HG03103 (cell line): Measurements from ENCODE around the gene XCL1.
"Not testable (repeated sequence)": the region's sequence is repeated elsewhere in the genome, so short reads cannot be mapped to it uniquely, and the experiment has no call there.

ENCODE experiments used
- ATAC-seq: cut with Tn5 transposase; IDR thresholded peaks from one replicate; pipeline ENCODE4 v1.9.1; 2021; ENCODE audit warnings: low read depth; ENCODE audit not compliant: unreplicated experiment

Gene XCL1

GRCh38 chr1:168567007-168567406, 9.4 kb upstream of the XCL1 start:
- no peak for ATAC-seq

DNA sequence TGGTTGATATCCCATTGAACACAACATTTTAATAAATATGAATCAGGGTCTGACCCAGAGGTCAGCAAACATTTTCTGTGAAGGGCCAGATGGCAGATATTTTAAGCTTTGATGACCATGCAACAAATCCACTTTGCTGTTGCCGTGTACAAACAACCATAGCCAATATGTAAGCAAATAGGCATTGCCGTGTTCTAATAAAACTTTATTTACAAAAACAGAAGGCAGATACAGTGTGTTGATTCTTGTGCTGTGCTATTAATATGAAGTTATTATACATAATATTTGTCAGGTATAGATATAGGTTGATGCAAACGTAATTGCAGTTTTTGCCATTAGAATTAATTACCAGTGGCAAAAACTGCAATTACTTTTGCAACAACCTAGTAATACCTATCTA, 8.8 kb upstream of the XCL1 start:
- no peak for ATAC-seq

DNA sequence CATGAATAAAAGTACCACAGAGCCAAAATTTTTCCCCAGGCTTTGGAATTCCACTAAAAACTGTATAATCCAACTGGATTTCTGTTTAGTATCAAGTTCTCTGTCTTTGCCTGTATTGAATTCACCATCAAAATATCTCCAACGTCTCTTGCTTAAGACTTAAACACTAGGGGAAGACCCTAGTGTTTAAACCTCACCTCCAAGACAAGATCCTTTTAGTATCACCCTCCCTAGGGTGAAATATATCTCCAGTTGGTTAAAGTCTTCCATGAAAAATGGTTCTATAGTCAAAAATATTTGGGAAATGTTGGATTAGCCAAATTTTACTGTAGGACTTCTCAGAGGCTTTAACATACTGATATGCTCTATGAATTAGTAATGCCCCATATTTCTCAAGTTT, 8.1 kb upstream of the XCL1 start:
- ATAC-seq: no peak

GRCh38 chr1:168570652-168571051, 5.8 kb upstream of the XCL1 start:
- no peak for ATAC-seq

DNA sequence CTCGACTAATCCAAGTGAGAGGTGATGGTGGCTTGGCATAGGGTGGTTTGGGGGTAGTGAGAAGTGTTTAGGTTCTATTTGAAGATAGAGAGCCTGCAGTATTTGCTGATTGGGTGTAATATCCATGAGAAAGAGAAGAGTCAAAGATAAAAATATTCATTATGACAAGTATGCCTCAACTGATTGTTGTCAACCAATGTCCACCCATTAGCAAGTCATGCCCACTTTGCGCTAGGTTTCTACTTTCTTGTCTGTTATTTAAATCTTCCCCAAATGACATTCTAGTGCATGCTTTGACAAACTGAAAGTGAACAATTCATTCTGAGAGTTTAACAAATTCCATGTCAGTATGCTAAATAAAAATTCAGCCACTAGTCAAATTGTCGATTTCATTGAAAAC, 3.8 kb upstream of the XCL1 start:
- ATAC-seq: no peak

DNA sequence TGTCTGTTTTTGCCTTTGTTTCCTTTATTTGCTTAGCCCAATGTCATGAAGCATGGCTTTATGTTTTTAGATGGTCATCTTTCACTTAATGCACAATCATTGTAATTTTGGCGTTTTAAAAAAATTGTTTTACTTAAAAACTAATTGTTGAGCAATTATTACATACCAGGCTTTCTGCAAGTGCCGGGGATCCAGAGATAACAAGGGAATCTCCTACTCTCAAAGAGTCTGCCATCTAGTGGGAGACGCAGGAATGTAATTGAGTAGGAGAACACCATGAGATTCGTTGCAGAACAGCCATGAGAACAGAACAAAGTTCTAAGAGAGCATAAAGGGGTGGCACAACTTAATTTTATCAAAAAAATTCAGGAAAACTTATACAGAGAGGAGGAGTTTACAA, 2.2 kb upstream of the XCL1 start:
- not testable (repeated sequence) for ATAC-seq

DNA sequence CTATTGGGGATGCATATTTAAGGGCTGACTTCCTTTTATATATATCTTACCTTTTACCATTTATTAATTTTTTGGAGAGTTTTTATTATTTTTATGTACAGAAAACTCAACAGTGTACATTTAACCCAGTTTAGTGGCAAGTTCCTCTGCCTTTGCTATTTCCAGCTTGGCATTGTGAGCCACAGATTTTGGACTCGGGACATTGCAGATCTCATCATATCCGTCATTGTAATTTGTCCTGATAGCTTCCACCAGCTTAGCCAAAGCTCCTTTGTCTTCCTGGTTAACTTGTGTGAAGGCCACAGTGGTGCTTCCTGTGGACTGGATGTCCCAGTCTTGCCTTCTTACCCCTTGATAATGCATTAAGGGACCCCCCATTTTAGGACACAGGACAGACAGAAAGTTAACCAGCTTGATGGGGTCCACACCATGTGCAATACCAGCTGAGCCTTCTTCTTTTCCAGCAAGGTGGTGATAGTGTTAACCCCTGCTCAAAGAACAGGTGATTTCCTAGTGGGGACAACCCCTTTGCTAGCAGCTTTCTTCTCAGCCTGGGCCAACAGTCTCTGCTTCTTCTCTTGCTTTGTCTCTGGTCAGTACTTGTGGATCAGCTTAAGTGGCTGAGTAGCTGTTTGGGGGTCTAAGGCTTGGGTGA, 2.3 kb downstream of the XCL1 start:
- ATAC-seq: not testable (repeated sequence)

- ATAC-seq: not testable (repeated sequence)
Observed at GRCh38 chr1:168580290-168580689, 3.9 kb downstream of the XCL1 start.

GRCh38 chr1:168580991-168581390, 4.6 kb downstream of the XCL1 start:
- ATAC-seq: not testable (repeated sequence)

DNA sequence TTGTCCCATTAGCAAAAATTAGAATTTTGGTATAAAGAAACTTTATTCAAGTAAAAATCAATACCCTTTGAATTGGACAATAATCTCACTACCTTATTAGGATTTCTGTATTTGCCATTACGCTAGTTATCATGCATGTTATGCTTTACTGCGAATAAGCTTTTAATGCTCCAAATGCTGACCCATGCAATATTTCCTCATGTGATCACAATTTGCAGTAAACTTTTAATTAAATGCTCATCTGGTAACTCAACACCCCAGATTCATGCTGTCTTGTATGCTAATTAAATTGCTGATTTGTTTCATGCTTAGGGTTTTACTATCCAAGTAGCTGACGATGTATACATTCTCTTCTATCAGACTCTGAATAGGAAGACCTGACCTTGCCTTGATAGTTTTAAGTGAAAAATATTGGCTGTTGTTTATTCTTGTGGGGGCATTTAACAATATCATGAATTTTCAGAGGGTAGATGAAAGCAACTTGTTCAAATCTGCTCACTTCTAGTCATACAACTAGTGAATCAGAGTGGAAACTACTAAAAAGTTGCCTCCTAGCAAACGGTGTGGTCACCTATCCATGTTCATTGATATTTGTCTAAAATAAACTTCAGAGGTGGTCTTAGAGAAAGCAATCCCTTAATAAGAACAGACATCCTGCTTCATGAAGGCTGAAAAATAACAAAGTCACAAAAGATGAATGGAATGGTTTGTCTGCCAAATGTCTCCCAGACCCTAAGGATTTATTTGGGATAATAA, 5.6 kb downstream of the XCL1 start:
- ATAC-seq: no peak

DNA sequence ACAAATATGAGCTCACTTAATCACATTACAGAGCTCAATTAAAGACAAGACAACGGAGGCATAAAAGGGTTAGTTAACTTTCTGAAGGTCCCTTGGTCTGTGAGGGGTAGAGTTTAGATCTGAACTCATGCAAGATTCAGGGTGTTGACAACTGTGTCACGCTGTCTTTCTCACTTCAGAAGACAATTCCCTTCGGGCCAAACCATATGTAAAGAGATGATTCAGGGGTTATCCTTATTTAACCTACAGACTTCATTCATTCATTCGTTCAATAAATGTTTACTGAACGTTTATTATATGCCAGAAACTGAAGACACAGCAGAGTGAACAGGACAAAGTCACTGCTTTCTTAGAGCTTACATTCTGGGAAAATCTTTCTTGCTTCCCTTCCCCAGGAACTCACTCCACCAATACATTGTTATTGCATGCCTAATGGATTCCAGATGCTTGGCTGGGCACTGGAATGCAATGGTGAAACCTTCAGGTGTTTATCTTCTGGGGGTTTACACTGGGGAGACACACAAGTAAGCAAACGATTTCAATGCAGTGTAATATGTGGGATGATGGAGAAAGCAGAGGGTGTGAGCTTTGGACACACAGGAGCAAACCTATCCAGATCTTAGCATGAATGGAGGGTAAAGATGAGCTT, 6.4 kb downstream of the XCL1 start:
- no peak for ATAC-seq

- ATAC-seq: no peak
Observed at GRCh38 chr1:168583571-168583970, 7.2 kb downstream of the XCL1 start.

- ATAC-seq: no peak
Observed at GRCh38 chr1:168585191-168585590, 8.8 kb downstream of the XCL1 start.

DNA sequence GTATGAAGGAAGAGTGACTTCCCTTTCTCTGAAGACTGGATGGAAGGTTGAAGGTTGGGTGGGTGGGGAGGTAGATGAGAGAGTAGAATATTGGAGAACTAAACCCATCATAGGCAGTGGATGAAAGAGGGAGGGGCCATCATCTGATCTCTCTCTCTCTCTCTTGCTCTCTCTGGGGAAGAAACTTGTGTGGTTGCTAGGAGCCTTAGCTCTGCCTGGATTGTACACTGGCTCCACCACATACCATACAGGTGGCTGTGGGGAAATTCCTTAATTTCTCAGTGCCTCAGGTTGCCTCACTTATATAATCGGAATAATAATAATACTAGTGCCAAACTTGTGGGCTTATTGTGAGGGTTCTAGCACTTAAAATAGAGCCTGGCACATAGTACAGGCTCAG, 9.5 kb downstream of the XCL1 start:
- ATAC-seq: no peak

- ATAC-seq: no peak
Observed at GRCh38 chr1:168589167-168589566, 12.8 kb downstream of the XCL1 start.

GRCh38 chr1:168591066-168591465, 14.7 kb downstream of the XCL1 start:
- ATAC-seq: no peak

DNA sequence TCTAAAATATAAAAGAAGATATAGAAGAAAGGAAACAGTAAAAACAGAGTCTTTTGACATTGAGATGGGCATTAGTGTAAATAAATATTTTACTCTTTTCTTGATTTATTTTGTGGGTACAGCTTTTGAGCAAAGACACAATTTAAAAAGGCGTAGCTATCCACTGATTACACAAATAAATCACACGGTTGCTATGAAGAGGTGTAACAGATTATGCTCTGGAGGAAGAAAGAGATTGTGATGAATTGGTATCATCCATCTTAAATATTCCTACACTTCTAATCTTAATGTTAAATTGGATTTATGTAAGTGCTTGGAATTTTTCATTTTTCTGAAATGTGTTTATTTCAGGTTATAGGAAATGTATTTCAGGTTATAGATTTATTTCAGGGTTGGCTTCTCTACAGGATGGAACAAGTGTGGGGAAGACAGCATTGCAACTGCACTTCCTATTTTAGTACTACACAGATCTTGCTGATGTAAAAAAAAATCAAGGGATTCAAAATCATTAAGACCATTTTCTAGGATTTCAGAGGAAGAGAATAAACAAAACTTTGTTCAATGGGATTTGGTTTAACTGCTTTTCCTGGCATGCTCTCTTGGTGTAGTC, 15.3 kb downstream of the XCL1 start:
- no peak for ATAC-seq

- not testable (repeated sequence) for ATAC-seq
Observed at GRCh38 chr1:168595403-168595802, 19.0 kb downstream of the XCL1 start.

DNA sequence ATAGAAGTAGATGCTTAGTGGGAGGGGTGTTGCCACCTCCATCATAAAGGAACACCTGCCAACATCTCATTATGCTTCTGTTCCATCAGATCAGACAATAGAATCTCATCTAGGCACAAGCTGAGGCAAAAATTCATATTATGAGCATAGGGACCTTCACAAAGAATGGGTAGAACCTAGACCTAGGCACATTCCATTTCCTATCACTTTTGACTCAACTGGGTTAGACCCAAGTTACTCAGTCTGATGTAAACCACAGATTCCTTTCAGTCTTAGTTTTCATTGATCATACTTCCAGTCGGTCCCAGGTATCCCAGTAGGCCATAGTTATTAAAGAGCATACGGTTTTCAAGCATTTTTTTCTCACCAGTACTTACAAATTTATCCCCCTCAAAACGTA, 21.7 kb downstream of the XCL1 start:
- ATAC-seq: no peak

- ATAC-seq: no peak
Observed at GRCh38 chr1:168598892-168599291, 22.5 kb downstream of the XCL1 start.

GRCh38 chr1:168599641-168600040, 23.2 kb downstream of the XCL1 start:
- no peak for ATAC-seq
